Fibroblast of skin of abdomen (primary cell): ENCODE results near the gene CAMK2A. TPM values are rescaled to one million over a fixed set of nuclear protein-coding genes. Genes with fewer than 3 reads are reported as not detected.

Experiments
- DNase-seq: peaks from one replicate; pipeline ENCODE4 v3.0.0-alpha.2; 2013
- polyA plus RNA-seq, 2 experiments: library from polyadenylated mRNA; unstranded; fragments of 120-200 nt; gene quantifications; one replicate each; pipeline ENCODE4 v1.2.1, GENCODE V29; 2013; ENCODE audit not compliant: insufficient read length in 2 of 2

CAMK2A gene
- polyA plus RNA-seq (2013, experiment 1 of 2; ENCODE audit: insufficient read length), result 1.3 TPM
- 1.7 TPM for polyA plus RNA-seq (2013, experiment 2 of 2; ENCODE audit: insufficient read length)

GRCh38 chr5:150289551-150290390 lies at the start of gene CAMK2A:
Gene CAMK2A (minus strand): TSS chr5:150289773. CDS start chr5:150289625, 148 bp downstream.
- no peak for DNase-seq

- no peak for DNase-seq
Observed at GRCh38 chr5:150339165-150339564, 49.6 kb upstream of the CAMK2A start.

- DNase-seq, result no peak
Observed at GRCh38 chr5:150338546-150338945, 49.0 kb upstream of the CAMK2A start.

GRCh38 chr5:150335778-150336177 lies 46.2 kb upstream of the CAMK2A start:
- no peak for DNase-seq

- DNase-seq, result no peak
Observed at GRCh38 chr5:150333400-150333799, 43.8 kb upstream of the CAMK2A start.

GRCh38 chr5:150329881-150330876 lies 40.6 kb upstream of the CAMK2A start:
- DNase-seq, result no peak

- DNase-seq, result no peak
Observed at GRCh38 chr5:150329038-150329437, 39.5 kb upstream of the CAMK2A start.

- no peak for DNase-seq
Observed at GRCh38 chr5:150328515-150328914, 38.9 kb upstream of the CAMK2A start.

GRCh38 chr5:150327139-150327538 lies 37.6 kb upstream of the CAMK2A start:
- no peak for DNase-seq

- no peak for DNase-seq
Observed at GRCh38 chr5:150326707-150327106, 37.1 kb upstream of the CAMK2A start.

- DNase-seq, result no peak
Observed at GRCh38 chr5:150325426-150325825, 35.9 kb upstream of the CAMK2A start.

- DNase-seq, result no peak
Observed at GRCh38 chr5:150323819-150324218, 34.2 kb upstream of the CAMK2A start.

GRCh38 chr5:150323092-150323491 lies 33.5 kb upstream of the CAMK2A start:
- DNase-seq, result no peak

- peak; percentile 32 for DNase-seq
Observed at GRCh38 chr5:150322202-150322601, 32.6 kb upstream of the CAMK2A start.

GRCh38 chr5:150321784-150322183 lies 32.2 kb upstream of the CAMK2A start:
- no peak for DNase-seq

- DNase-seq, result no peak
Observed at GRCh38 chr5:150321211-150321610, 31.6 kb upstream of the CAMK2A start.

GRCh38 chr5:150320044-150320613 lies 30.6 kb upstream of the CAMK2A start:
- peak; percentile 71 for DNase-seq

- DNase-seq, result no peak
Observed at GRCh38 chr5:150319484-150319790, 29.9 kb upstream of the CAMK2A start.

- no peak for DNase-seq
Observed at GRCh38 chr5:150318613-150319483, 29.3 kb upstream of the CAMK2A start.

GRCh38 chr5:150317048-150318003 lies 27.8 kb upstream of the CAMK2A start:
- peak; percentile 92 for DNase-seq

GRCh38 chr5:150316320-150316719 lies 26.7 kb upstream of the CAMK2A start:
- no peak for DNase-seq
